Neural cell (in vitro differentiated cells): ENCODE measurements around the gene DIDO1.

Experiments used
- CTCF ChIP-seq: fragments of 450-650 bp; IDR thresholded peaks from 2 replicates; pipeline ENCODE4 v1.5.1; 2014; ENCODE audit warnings: antibody characterized with exemption, mild to moderate bottlenecking, moderate library complexity; ENCODE audit not compliant: poor library complexity, severe bottlenecking
- EZH2 ChIP-seq: fragments of 200-600, 300-800 bp; shearing (Covaris generic), sonication (generic); IDR thresholded peaks from 2 replicates; pipeline ENCODE4 v1.6.1; 2014; ENCODE audit warnings: antibody characterized with exemption, low read length, borderline replicate concordance, mild to moderate bottlenecking; ENCODE audit not compliant: insufficient read depth, poor library complexity, severe bottlenecking
- MXI1 ChIP-seq: fragments of 450-650 bp; conservative IDR thresholded peaks from 2 replicates; pipeline ENCODE4 v1.6.1; 2014; ENCODE audit warnings: antibody characterized with exemption, mild to moderate bottlenecking; ENCODE audit not compliant: poor library complexity, severe bottlenecking
- POLR2AphosphoS5 ChIP-seq: IDR thresholded peaks from 2 replicates; pipeline ENCODE4 v1.6.1; 2012
- RAD21 ChIP-seq: fragments of 450-650 bp; conservative IDR thresholded peaks from 2 replicates; pipeline ENCODE4 v1.6.1; 2014; ENCODE audit warnings: antibody characterized with exemption, mild to moderate bottlenecking, moderate library complexity
- SMC3 ChIP-seq: fragments of 450-650 bp; conservative IDR thresholded peaks from 2 replicates; pipeline ENCODE4 v1.6.1; 2014; ENCODE audit warnings: antibody characterized with exemption, mild to moderate bottlenecking, moderate library complexity; ENCODE audit not compliant: poor library complexity
- TAF1 ChIP-seq: IDR thresholded peaks from 2 replicates; pipeline ENCODE4 v1.6.1; 2012; ENCODE audit warnings: low read depth

DNA sequence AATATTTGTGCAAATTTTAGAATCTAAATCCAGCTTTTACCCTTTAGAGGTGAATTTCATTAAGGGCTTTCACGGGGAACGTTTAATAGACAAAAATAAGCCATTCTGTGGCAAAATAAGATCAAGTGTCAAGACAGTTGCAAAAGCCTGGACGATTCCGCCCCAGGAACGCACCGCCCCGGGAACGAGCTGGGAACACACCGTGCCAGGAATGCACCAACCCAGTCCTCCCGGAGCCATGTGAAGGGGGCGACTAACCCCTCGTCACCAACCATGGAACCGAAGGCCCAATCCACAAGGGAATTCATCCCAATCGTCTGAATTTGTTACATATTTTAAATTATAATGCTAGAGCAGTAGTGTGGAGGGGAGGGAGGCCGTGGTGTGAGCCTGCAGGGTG lies 43.9 kb downstream of the DIDO1 start:
- TF ChIP-seq EZH2, result no peak
- TF ChIP-seq CTCF, result no peak
- TF ChIP-seq MXI1, result no peak
- TF ChIP-seq RAD21, result no peak
- TF ChIP-seq TAF1, result no peak
- TF ChIP-seq POLR2AphosphoS5, result no peak
- TF ChIP-seq SMC3, result no peak
